Epidermal melanocyte (primary cell): ENCODE results near the gene PCK2.

Experiments used
- DNase-seq: peaks from one replicate; pipeline ENCODE4 v3.0.0; 2011; ENCODE audit warnings: low spot score; ENCODE audit not compliant: insufficient read length

Gene PCK2

GRCh38 chr14:24150993-24151392 is 56.9 kb downstream of the PCK2 start:
- no peak for DNase-seq

- DNase-seq, result no peak
Observed at GRCh38 chr14:24151404-24152080, 57.4 kb downstream of the PCK2 start.
